H1 (cell line): ENCODE measurements around the gene DNASE1L1. TPM values are rescaled to one million over a fixed set of nuclear protein-coding genes. Genes with fewer than 3 reads are reported as not detected.
A peak's percentile ranks its signal among the peaks of the same experiment; 100 is the strongest.

ENCODE experiments used
- CTCF ChIA-PET: fragments of 300-600 bp; sonication (Branson Sonifier 250); formaldehyde crosslinking; loops from one replicate; lab custom pipeline; 2021; ENCODE audit not compliant: partially characterized antibody; lab: Charles Lee
- POLR2A ChIA-PET: fragments of 300-600 bp; sonication (Branson Sonifier 250); formaldehyde crosslinking; loops from one replicate; lab custom pipeline; 2021; ENCODE audit warnings: inconsistent platforms; ENCODE audit not compliant: partially characterized antibody; lab: Charles Lee
- DNase-seq, 2 experiments: peaks; one replicate each; pipeline versions ENCODE4 v3.0.0 to v3.0.0-alpha.2; 2010 to 2022; ENCODE audit warnings: low spot score in 2 of 2, low read depth in 1 of 2, mixed read lengths in 1 of 2
- FAIRE-seq: peaks from 2 replicates; lab custom pipeline; 2011; peaks lifted over from hg19 to GRCh38; lab: Jason Lieb, UNC
- H2AFZ ChIP-seq: 2 replicates; pipeline ENCODE4 v1.8.1; 2012; ENCODE audit warnings: low read length, inconsistent platforms
- H2AK5ac ChIP-seq: 2 replicates; pipeline ENCODE4 v1.6.1; 2013; ENCODE audit warnings: low read depth, low read length
- H2BK120ac ChIP-seq: replicated peaks from 2 replicates; pipeline ENCODE3; 2013; ENCODE audit warnings: low read depth, low read length, inconsistent platforms
- H2BK12ac ChIP-seq: 2 replicates; pipeline ENCODE4 v1.6.1; 2013; ENCODE audit warnings: low read depth, low read length
- H2BK15ac ChIP-seq: 2 replicates; pipeline ENCODE4 v1.6.1; 2013; ENCODE audit warnings: low read length
- H2BK20ac ChIP-seq: 2 replicates; pipeline ENCODE4 v1.6.1; 2013; ENCODE audit warnings: low read length
- H2BK5ac ChIP-seq: 2 replicates; pipeline ENCODE4 v1.6.1; 2013; ENCODE audit warnings: low read depth, low read length
- H3K14ac ChIP-seq: 2 replicates; pipeline ENCODE4 v1.6.1; 2013; ENCODE audit warnings: inconsistent platforms; ENCODE audit not compliant: insufficient read length
- H3K18ac ChIP-seq: 2 replicates; pipeline ENCODE4 v1.6.1; 2013; ENCODE audit warnings: low read length; ENCODE audit errors: extremely low read depth
- H3K23ac ChIP-seq: 2 replicates; pipeline ENCODE4 v1.6.1; 2013; ENCODE audit warnings: inconsistent platforms; ENCODE audit not compliant: insufficient read length
- H3K23me2 ChIP-seq: 2 replicates; pipeline ENCODE4 v1.6.1; 2013; ENCODE audit warnings: low read depth, low read length
- H3K27ac ChIP-seq: 2 replicates; pipeline ENCODE4 v1.6.1; 2011; ENCODE audit warnings: low read depth, low read length, inconsistent platforms
- H3K27me3 ChIP-seq, 4 experiments: replicated peaks in 1 of 4; 1 replicate in 1 of 4; 2 replicates in 3 of 4; pipeline versions ENCODE4 v1.6.1 to v1.8.1; 2011 to 2013; ENCODE audit warnings: low read length in 3 of 4, mild to moderate bottlenecking in 3 of 4, inconsistent platforms in 2 of 4, mixed read lengths in 2 of 4, moderate library complexity in 1 of 4; ENCODE audit not compliant: control insufficient read depth in 3 of 4, insufficient read depth in 3 of 4; ENCODE audit errors: extremely low read depth in 1 of 4
- H3K36me3 ChIP-seq, 4 experiments: 2 replicates each; pipeline versions ENCODE4 v1.6.1 to v1.8.1; 2011 to 2013; ENCODE audit warnings: mild to moderate bottlenecking in 4 of 4, low read length in 3 of 4, moderate library complexity in 2 of 4, control low read depth in 1 of 4, inconsistent platforms in 1 of 4; ENCODE audit not compliant: insufficient read depth in 4 of 4, control insufficient read depth in 2 of 4
- H3K4ac ChIP-seq: replicated peaks from 2 replicates; pipeline ENCODE3; 2013; ENCODE audit warnings: low read length, low read depth, mixed read lengths, inconsistent platforms; ENCODE audit not compliant: insufficient read length
- H3K4me1 ChIP-seq, 4 experiments: replicated peaks in 1 of 4; 1 replicate in 1 of 4; 2 replicates in 3 of 4; pipeline versions ENCODE4 v1.6.1 to v1.8.1; 2011 to 2013; ENCODE audit warnings: low read length in 3 of 4, inconsistent platforms in 2 of 4, mixed read lengths in 1 of 4; ENCODE audit not compliant: insufficient read depth in 4 of 4, control insufficient read depth in 3 of 4
- H3K4me2 ChIP-seq, 2 experiments: 2 replicates each; pipeline versions ENCODE4 v1.6.1 to v1.8.1; 2011 to 2013; ENCODE audit warnings: low read depth in 2 of 2, low read length in 2 of 2, control low read depth in 1 of 2, inconsistent platforms in 1 of 2, mild to moderate bottlenecking in 1 of 2; ENCODE audit not compliant: insufficient read depth in 1 of 2
- H3K4me3 ChIP-seq, 4 experiments: fragments of 200-600, 300-600 bp in 1 of 4; sonication (generic), shearing (Covaris generic), sonication (Bioruptor Twin) in 1 of 4; 2 replicates each; pipeline versions ENCODE4 v1.5.1 to v1.8.1; 2011 to 2016; ENCODE audit warnings: low read length in 4 of 4, low read depth in 3 of 4, control low read depth in 2 of 4, inconsistent platforms in 2 of 4, mild to moderate bottlenecking in 2 of 4, mixed read lengths in 1 of 4, moderate library complexity in 1 of 4; ENCODE audit not compliant: insufficient read depth in 2 of 4; ENCODE audit errors: extremely low read depth in 1 of 4
- H3K56ac ChIP-seq: replicated peaks from 2 replicates; pipeline ENCODE3; 2013; ENCODE audit warnings: low read depth, mild to moderate bottlenecking, mixed read lengths, low read length, inconsistent platforms; ENCODE audit not compliant: insufficient read length
- H3K79me1 ChIP-seq: 2 replicates; pipeline ENCODE4 v1.6.1; 2013; ENCODE audit warnings: low read depth, low read length, control low read depth
- H3K79me2 ChIP-seq, 2 experiments: 2 replicates each; pipeline versions ENCODE4 v1.6.1 to v1.8.1; 2012 to 2013; ENCODE audit warnings: low read length in 2 of 2, mild to moderate bottlenecking in 2 of 2, inconsistent platforms in 1 of 2; ENCODE audit not compliant: insufficient read depth in 2 of 2, control insufficient read depth in 1 of 2
- H3K9ac ChIP-seq, 4 experiments: replicated peaks in 1 of 4; 1 replicate in 1 of 4; 2 replicates in 3 of 4; pipeline versions ENCODE4 v1.6.1 to v1.8.1; 2011 to 2013; ENCODE audit warnings: low read depth in 3 of 4, low read length in 3 of 4, control low read depth in 2 of 4, mild to moderate bottlenecking in 2 of 4, moderate library complexity in 2 of 4, inconsistent platforms in 1 of 4; ENCODE audit errors: extremely low read depth in 1 of 4
- H3K9me3 ChIP-seq, 2 experiments: 2 replicates each; pipeline versions ENCODE4 v1.6.1 to v1.8.1; 2012 to 2013; ENCODE audit warnings: mild to moderate bottlenecking in 2 of 2, moderate library complexity in 2 of 2, control low read depth in 1 of 2, inconsistent platforms in 1 of 2, low read depth in 1 of 2, low read length in 1 of 2, mixed read lengths in 1 of 2; ENCODE audit not compliant: insufficient read depth in 2 of 2
- H4K20me1 ChIP-seq, 2 experiments: replicated peaks in 1 of 2; 2 replicates each; pipeline versions ENCODE3 to v1.8.1; 2011 to 2013; ENCODE audit warnings: inconsistent platforms in 2 of 2, low read length in 2 of 2, mild to moderate bottlenecking in 1 of 2; ENCODE audit not compliant: insufficient read depth in 2 of 2, control insufficient read depth in 1 of 2
- H4K5ac ChIP-seq: 2 replicates; pipeline ENCODE4 v1.6.1; 2013; ENCODE audit warnings: low read length, low read depth, mixed read lengths, inconsistent platforms; ENCODE audit not compliant: insufficient read length
- H4K8ac ChIP-seq: 2 replicates; pipeline ENCODE4 v1.8.0; 2013; ENCODE audit warnings: mild to moderate bottlenecking, moderate library complexity, low read length, inconsistent platforms; ENCODE audit not compliant: insufficient read depth; ENCODE audit errors: extremely low read depth
- H4K91ac ChIP-seq: replicated peaks from 2 replicates; pipeline ENCODE3; 2013; ENCODE audit warnings: low read length, mixed read lengths, inconsistent platforms; ENCODE audit not compliant: insufficient read length
- CREB1 ChIP-seq: IDR thresholded peaks from 2 replicates; pipeline ENCODE4 v1.6.1; 2012; ENCODE audit warnings: inconsistent platforms
- JUN ChIP-seq: IDR thresholded peaks from 2 replicates; pipeline ENCODE4 v1.6.1; 2011; ENCODE audit warnings: low read depth, mild to moderate bottlenecking, improper control_type of control experiment, low read length
- POLR2A ChIP-seq, 2 experiments: IDR thresholded peaks; 1 replicate in 1 of 2; 2 replicates in 1 of 2; pipeline ENCODE4 v1.6.1; 2011; ENCODE audit warnings: low read depth in 2 of 2, low read length in 2 of 2, mild to moderate bottlenecking in 2 of 2; ENCODE audit errors: control extremely low read depth in 1 of 2
- POLR2AphosphoS5 ChIP-seq: IDR thresholded peaks from 2 replicates; pipeline ENCODE4 v1.6.1; 2011; ENCODE audit warnings: low read depth, low read length
- WGBS, 2 experiments: shearing (Covaris generic) in 1 of 2; methylation state at CpG; one replicate each; pipeline versions ENCODE4 v1.1.6 to v1.1.7; 2013 to 2015; ENCODE audit warnings: low lambda C conversion rate in 2 of 2, mixed read lengths in 2 of 2, inconsistent platforms in 1 of 2, low coverage in 1 of 2, missing lambda C conversion rate in 1 of 2; ENCODE audit not compliant: insufficient replicate concordance in 2 of 2, insufficient coverage in 1 of 2, insufficient read length in 1 of 2; ENCODE audit errors: extremely low coverage in 1 of 2, missing lambda C conversion rate in 1 of 2; 5-methylcytosine and 5-hydroxymethylcytosine counted together
- polyA plus RNA-seq, 7 experiments: library from polyadenylated mRNA; depleted of rRNA in 3 of 7; stranded (reverse) in 5 of 7; unstranded in 2 of 7; fragments of >200 nt in 5 of 7; fragments of 200-250 nt in 2 of 7; gene quantifications; 1 replicate in 5 of 7; 2 replicates in 1 of 7; 4 replicates in 1 of 7; pipeline versions ENCODE4 v1.2.1 to v1.2.3, GENCODE V29; 2011 to 2013; ENCODE audit warnings: missing spikeins in 2 of 7, mixed read lengths in 2 of 7
- total RNA-seq: library from RNA; stranded (reverse); fragmentation: NEBNext Ultra II Directional; extraction: Animal tissue kit (Norgen Biotek cat#: 25700); gene quantifications from 2 replicates; pipeline ENCODE4 v1.2.1, GENCODE V29; 2021

Gene DNASE1L1
- total and polyA plus RNA-seq, 2 of the 8 experiments (the other 6 are each of a cell fraction or from before 2014, with no cell fraction given) = 8.7 to 30.0 TPM

- peaks cover 0 to 26% (median 0%) of the 10 kb centered on the region in 4 experiments; a peak in 2 of 8 replicates for H3K36me3 ChIP-seq
- H3K9ac ChIP-seq = no peak overlapping the region
- H3K9me3 ChIP-seq = no peaks in the 10 kb centered on the region
- no peaks in the 10 kb centered on the region for H3K79me1 ChIP-seq
- peaks cover 0 to 13% of the 10 kb centered on the region in 2 experiments; a peak in 2 of 4 replicates for H3K79me2 ChIP-seq
- H2BK15ac ChIP-seq = no peak overlapping the region
- H3K14ac ChIP-seq = no peak overlapping the region
- no peak overlapping the region for H2BK12ac ChIP-seq
- H2AK5ac ChIP-seq = peak overlapping the region; percentile 65; the same call in 1 of the 2 replicates
- TF ChIP-seq POLR2AphosphoS5 (peak; percentile 52; the same call in 1 of the 2 replicates), POLR2A (IDR thresholded peaks at IDR 0.05; ENCODE audit: control extremely low read depth in 1 of 2, low read depth in 2 of 2, low read length in 2 of 2) (peak in 1 of 2 experiments; percentile 41; a peak in 1 of 3 replicates), JUN (no peak), CREB1 (no peak)
- H4K20me1 ChIP-seq = peaks cover 0 to 2% of the 10 kb centered on the region in 2 experiments
- H3K23me2 ChIP-seq = peaks cover 4% of the 10 kb centered on the region; the same call in 1 of the 2 replicates
- H3K4me3 ChIP-seq = no peak overlapping the region
- WGBS, 2 experiments = 98% methylated on average over 9 of the region's 14 CpGs; no CpG with 5 or more reads in 1 of the 2 experiments
- no peak overlapping the region for H3K4me2 ChIP-seq
- no peak overlapping the region for H4K8ac ChIP-seq
- H4K5ac ChIP-seq = no peak overlapping the region
- no peaks in the 10 kb centered on the region for H3K27me3 ChIP-seq
- ChIA-PET CTCF (interaction anchor here (0.7 to 3.9 kb wide), 7 partner anchors 8 to 144 kb away, joined by 3 to 29 read pairs (median 4); partner anchors contain the start of gene FLNA), POLR2A (interaction anchor here (1.0 to 6.5 kb wide), 6 partner anchors 8 to 35 kb away, joined by 4 to 107 read pairs (median 26); partner anchors contain the start of genes FLNA, RPL10 and TAFAZZIN)
- no peak overlapping the region for H2BK120ac ChIP-seq
- no peak overlapping the region for H3K56ac ChIP-seq
- FAIRE-seq (no peak), DNase-seq (no peak)
- H3K27ac ChIP-seq = no peak overlapping the region
- H3K4ac ChIP-seq = no peak overlapping the region
- H2AFZ ChIP-seq = no peak overlapping the region
- H2BK5ac ChIP-seq = no peak overlapping the region
- no peak overlapping the region for H4K91ac ChIP-seq
- no peak overlapping the region for H3K18ac ChIP-seq
- no peak overlapping the region for H2BK20ac ChIP-seq
- no peak overlapping the region for H3K23ac ChIP-seq
- H3K4me1 ChIP-seq = peaks cover 0 to 19% (median 9%) of the 10 kb centered on the region in 4 experiments; a peak in 6 of 7 replicates
Measured at GRCh38 chrX:154383359-154384283, 25.4 kb downstream of the DNASE1L1 start.
